H9 (cell line): Measurements from ENCODE around the gene SLX1A. TPM values are rescaled to one million over a fixed set of nuclear protein-coding genes. Genes with fewer than 3 reads are reported as not detected.

ENCODE experiments used
- DNase-seq: peaks from one replicate; pipeline ENCODE4 v3.0.0-alpha.2; 2017
- H2AFZ ChIP-seq: one replicate; pipeline ENCODE4 v1.6.1; 2013; ENCODE audit warnings: mild to moderate bottlenecking, low read length, control low read depth, moderate library complexity
- H2AK5ac ChIP-seq: 2 replicates; pipeline ENCODE4 v1.6.1; 2013; ENCODE audit warnings: low read length, control low read depth, mixed read lengths; ENCODE audit not compliant: insufficient read length
- H2BK120ac ChIP-seq: one replicate; pipeline ENCODE4 v1.6.1; 2013; ENCODE audit warnings: low read depth, mild to moderate bottlenecking, low read length, control low read depth, inconsistent platforms; ENCODE audit not compliant: poor library complexity, severe bottlenecking
- H2BK12ac ChIP-seq: 2 replicates; pipeline ENCODE4 v1.6.1; 2013; ENCODE audit warnings: low read length, control low read depth, mixed read lengths, low read depth; ENCODE audit not compliant: insufficient read length
- H2BK15ac ChIP-seq: 2 replicates; pipeline ENCODE4 v1.6.1; 2013; ENCODE audit warnings: low read depth, low read length, control low read depth
- H2BK20ac ChIP-seq: one replicate; pipeline ENCODE4 v1.6.1; 2013; ENCODE audit warnings: low read depth, mild to moderate bottlenecking, low read length, control low read depth, inconsistent platforms; ENCODE audit not compliant: poor library complexity, severe bottlenecking
- H2BK5ac ChIP-seq: 2 replicates; pipeline ENCODE4 v1.6.1; 2013; ENCODE audit warnings: low read length, control low read depth, mixed read lengths; ENCODE audit not compliant: insufficient read length
- H3K14ac ChIP-seq: 2 replicates; pipeline ENCODE4 v1.6.1; 2013; ENCODE audit warnings: low read length, control low read depth; ENCODE audit not compliant: insufficient read depth
- H3K18ac ChIP-seq: 2 replicates; pipeline ENCODE4 v1.6.1; 2013; ENCODE audit warnings: low read depth, mild to moderate bottlenecking, mixed read lengths, low read length, control low read depth; ENCODE audit not compliant: insufficient read length
- H3K23ac ChIP-seq: 2 replicates; pipeline ENCODE4 v1.6.1; 2013; ENCODE audit warnings: low read length, control low read depth, mixed read lengths, low read depth; ENCODE audit not compliant: insufficient read length
- H3K23me2 ChIP-seq: 2 replicates; pipeline ENCODE4 v1.6.1; 2013; ENCODE audit warnings: low read depth, mild to moderate bottlenecking, mixed read lengths, low read length, control low read depth; ENCODE audit not compliant: insufficient read length, poor library complexity, severe bottlenecking
- H3K27ac ChIP-seq: 2 replicates; pipeline ENCODE4 v1.5.1; 2013; ENCODE audit warnings: low read length, control low read depth, mixed read lengths, low read depth; ENCODE audit not compliant: insufficient read length
- H3K27me3 ChIP-seq: 2 replicates; pipeline ENCODE4 v1.6.1; 2013; ENCODE audit warnings: low read length, control low read depth, inconsistent platforms; ENCODE audit not compliant: insufficient read depth
- H3K4ac ChIP-seq: 2 replicates; pipeline ENCODE4 v1.6.1; 2013; ENCODE audit warnings: low read depth, mild to moderate bottlenecking, control low read depth, inconsistent platforms, low read length, moderate library complexity
- H3K4me1 ChIP-seq: 2 replicates; pipeline ENCODE4 v1.6.1; 2013; ENCODE audit warnings: low read length, control low read depth, inconsistent platforms; ENCODE audit not compliant: insufficient read depth
- H3K4me2 ChIP-seq: 2 replicates; pipeline ENCODE4 v1.6.1; 2013; ENCODE audit warnings: low read length, control low read depth, mixed read lengths; ENCODE audit not compliant: insufficient read length, insufficient read depth
- H3K56ac ChIP-seq: 2 replicates; pipeline ENCODE4 v1.6.1; 2013; ENCODE audit warnings: low read depth, mild to moderate bottlenecking, mixed read lengths, low read length, control low read depth; ENCODE audit not compliant: insufficient read length
- H3K79me1 ChIP-seq: 2 replicates; pipeline ENCODE4 v1.6.1; 2013; ENCODE audit warnings: low read depth, mild to moderate bottlenecking, moderate library complexity, low read length, control low read depth, inconsistent platforms; ENCODE audit not compliant: insufficient read depth, poor library complexity, severe bottlenecking
- H3K79me2 ChIP-seq: 2 replicates; pipeline ENCODE4 v1.6.1; 2013; ENCODE audit warnings: low read length, control low read depth, inconsistent platforms; ENCODE audit not compliant: insufficient read depth
- H3K9ac ChIP-seq: 2 replicates; pipeline ENCODE4 v1.6.1; 2013; ENCODE audit warnings: low read length, control low read depth, mixed read lengths; ENCODE audit not compliant: insufficient read length; ENCODE audit errors: extremely low read depth
- H3K9me3 ChIP-seq: one replicate; pipeline ENCODE4 v1.6.1; 2013; ENCODE audit warnings: low read depth, low read length, inconsistent platforms; ENCODE audit not compliant: control insufficient read depth
- H3T11ph ChIP-seq: one replicate; pipeline ENCODE4 v1.6.1; 2013; ENCODE audit warnings: mild to moderate bottlenecking, low read length, control low read depth, inconsistent platforms
- H4K20me1 ChIP-seq: one replicate; pipeline ENCODE4 v1.6.1; 2013; ENCODE audit not compliant: control insufficient read depth, insufficient read length, insufficient read depth
- H4K5ac ChIP-seq: 2 replicates; pipeline ENCODE4 v1.6.1; 2013; ENCODE audit warnings: low read depth, mild to moderate bottlenecking, mixed read lengths, low read length, control low read depth; ENCODE audit not compliant: insufficient read length
- H4K8ac ChIP-seq: replicated peaks from 2 replicates; pipeline ENCODE4 v1.6.1; 2013; ENCODE audit warnings: low read length, control low read depth, mixed read lengths, low read depth; ENCODE audit not compliant: insufficient read length
- H4K91ac ChIP-seq: 2 replicates; pipeline ENCODE4 v1.6.1; 2013; ENCODE audit warnings: low read depth, mild to moderate bottlenecking, moderate library complexity, mixed read lengths, low read length, control low read depth; ENCODE audit not compliant: insufficient read length
- H3K27ac Mint-ChIP-seq, 3 experiments: 2 replicates in 2 of 3; 3 replicates in 1 of 3; pipeline ENCODE4 v1.8.0; 2020 to 2021; ENCODE audit warnings: mixed read lengths in 3 of 3, mild to moderate bottlenecking in 1 of 3, moderate library complexity in 1 of 3
- H3K27me3 Mint-ChIP-seq: 2 replicates; pipeline ENCODE4 v1.8.0; 2021; ENCODE audit warnings: low read depth, mild to moderate bottlenecking, moderate library complexity, mixed read lengths
- H3K36me3 Mint-ChIP-seq, 3 experiments: 2 replicates in 2 of 3; 3 replicates in 1 of 3; pipeline ENCODE4 v1.8.0; 2020 to 2021; ENCODE audit warnings: low read depth in 3 of 3, mixed read lengths in 3 of 3; ENCODE audit not compliant: insufficient read depth in 1 of 3
- H3K4me1 Mint-ChIP-seq, 2 experiments: 2 replicates each; pipeline ENCODE4 v1.8.0; 2020; ENCODE audit warnings: mixed read lengths in 2 of 2
- H3K4me3 Mint-ChIP-seq, 2 experiments: 2 replicates in 1 of 2; 3 replicates in 1 of 2; pipeline ENCODE4 v1.8.0; 2020 to 2021; ENCODE audit warnings: mild to moderate bottlenecking in 2 of 2, mixed read lengths in 2 of 2, moderate library complexity in 1 of 2
- H3K9me3 Mint-ChIP-seq, 2 experiments: 2 replicates in 1 of 2; 3 replicates in 1 of 2; pipeline ENCODE4 v1.8.0; 2020; ENCODE audit warnings: mild to moderate bottlenecking in 2 of 2, mixed read lengths in 2 of 2, moderate library complexity in 1 of 2
- CTCF ChIP-seq: fragments of 200-600 bp; sonication (generic); conservative IDR thresholded peaks from 3 replicates; pipeline ENCODE4 v1.8.0; 2021; ENCODE audit warnings: antibody characterized with exemption, mild to moderate bottlenecking
- total RNA-seq: library from RNA; stranded (reverse); gene quantifications from 2 replicates; pipeline ENCODE4 v1.2.1, GENCODE V29; 2021

Gene SLX1A
- total RNA-seq, 1 experiment from 2014 or later: 30.3 TPM

DNA sequence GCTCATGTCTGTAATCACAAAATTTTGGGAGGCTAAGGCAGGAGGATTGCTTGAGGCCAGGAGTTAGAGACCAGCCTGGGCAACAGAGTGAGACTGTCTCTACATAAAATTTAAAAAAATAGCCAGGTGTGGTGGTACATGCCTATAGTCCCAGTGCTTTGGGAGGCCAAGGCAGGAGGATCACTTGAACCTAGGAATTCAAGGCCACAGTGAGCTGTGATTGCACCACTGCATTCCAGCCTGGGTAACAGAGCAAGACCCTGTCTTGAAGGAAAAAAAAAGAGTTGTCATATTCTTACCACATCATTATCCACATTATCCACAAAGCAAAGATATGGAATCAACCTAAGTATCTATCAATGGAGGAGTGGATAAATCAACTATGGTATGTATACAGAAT lies 49.7 kb upstream of the SLX1A start:
- H3K23me2 ChIP-seq: no peaks in the 10 kb centered on the region
- no peaks in the 10 kb centered on the region for H3K79me2 ChIP-seq
- Mint-ChIP-seq H3K36me3 (no peaks in the 10 kb centered on the region), H3K27me3 (peaks cover 4% of the 10 kb centered on the region), H3K9me3 (peaks cover 6% of the 10 kb centered on the region in 2 experiments), H3K27ac (no peak overlapping the region), H3K4me3 (no peak overlapping the region), H3K4me1 (no peaks in the 10 kb centered on the region)
- H2AFZ ChIP-seq: no peak overlapping the region
- no peak overlapping the region for H2BK20ac ChIP-seq
- H4K20me1 ChIP-seq: no peaks in the 10 kb centered on the region
- no peak overlapping the region for H3K23ac ChIP-seq
- H3K14ac ChIP-seq: no peak overlapping the region
- no peak overlapping the region for H3T11ph ChIP-seq
- no peak overlapping the region for H3K18ac ChIP-seq
- no peaks in the 10 kb centered on the region for H3K4me1 ChIP-seq
- H2BK120ac ChIP-seq: no peak overlapping the region
- no peaks in the 10 kb centered on the region for H3K79me1 ChIP-seq
- no peak for TF ChIP-seq CTCF
- H2BK5ac ChIP-seq: no peak overlapping the region
- no peak overlapping the region for H3K27ac ChIP-seq
- no peak overlapping the region for H2AK5ac ChIP-seq
- no peaks in the 10 kb centered on the region for H3K27me3 ChIP-seq
- no peak overlapping the region for H4K8ac ChIP-seq
- no peak overlapping the region for H3K9ac ChIP-seq
- H2BK15ac ChIP-seq: no peak overlapping the region
- no peak overlapping the region for H4K5ac ChIP-seq
- H3K4me2 ChIP-seq: no peak overlapping the region
- H3K9me3 ChIP-seq: no peaks in the 10 kb centered on the region
- no peak for DNase-seq
- no peak overlapping the region for H3K56ac ChIP-seq
- H4K91ac ChIP-seq: no peak overlapping the region
- H3K4ac ChIP-seq: no peak overlapping the region
- H2BK12ac ChIP-seq: no peak overlapping the region
